ENCODE results near the gene KLC3.
"Not testable (repeated sequence)": the region's sequence is repeated elsewhere in the genome, so short reads cannot be mapped to it uniquely, and the experiment has no call there.

The KLC3 gene

DNA sequence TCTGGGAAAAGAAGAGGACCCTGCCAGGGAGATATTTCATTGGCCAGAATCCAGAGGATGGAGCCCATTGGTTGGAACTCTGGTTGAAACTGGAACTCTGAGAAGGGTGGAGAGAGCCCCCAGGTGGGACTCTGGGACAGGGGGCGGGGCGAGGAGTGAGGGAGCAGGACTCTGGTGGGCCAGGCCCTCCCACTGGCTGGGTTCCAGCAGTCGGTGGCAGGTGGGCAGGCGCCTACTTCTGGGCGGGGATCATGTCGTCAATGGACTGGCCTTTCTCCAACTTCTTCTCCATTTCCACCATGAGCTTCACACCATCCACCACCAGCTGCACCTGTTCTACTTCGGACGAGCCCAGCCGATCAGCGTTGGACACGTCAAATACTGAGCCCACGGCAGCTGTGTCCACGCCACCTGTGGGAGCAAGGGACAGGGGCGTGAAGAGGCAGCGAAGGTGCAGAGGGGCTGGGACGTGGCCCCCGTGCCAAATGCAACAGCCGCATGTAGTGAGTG, 34.0 kb upstream of the KLC3 start:
- Histone ChIP-seq H3K4me1 (ENCODE audit: insufficient read depth, low read length, poor library complexity, severe bottlenecking) (peaks cover 2% of the 10 kb centered on the region), H3K9ac (ENCODE audit: low read depth, low read length, poor library complexity, severe bottlenecking) (no peak overlapping the region), H2AFZ (ENCODE audit: low read length) (no peak overlapping the region), H4K20me1 (ENCODE audit: insufficient read depth, low read length, poor library complexity, severe bottlenecking) (no peaks in the 10 kb centered on the region), H3F3A (ENCODE audit: low read depth) (no peaks in the 10 kb centered on the region), H3K79me2 (ENCODE audit: insufficient read depth, low read length) (no peaks in the 10 kb centered on the region), H3K9me2 (replicated peaks; ENCODE audit: low read depth, low read length) (no peaks in the 10 kb centered on the region), H3K4me2 (ENCODE audit: low read depth, low read length, poor library complexity, severe bottlenecking) (no peak overlapping the region), H3K9me3 (ENCODE audit: insufficient read depth, low read depth, low read length) (no peaks in the 10 kb centered on the region), H3K27me3 (ENCODE audit: insufficient read depth, low read length, poor library complexity, severe bottlenecking) (no peaks in the 10 kb centered on the region), H3K4me3 (ENCODE audit: low read length, poor library complexity, severe bottlenecking) (no peak overlapping the region), H3K36me3 (ENCODE audit: insufficient read depth, low read length) (no peaks in the 10 kb centered on the region)
- TF ChIP-seq, protein P1, sequence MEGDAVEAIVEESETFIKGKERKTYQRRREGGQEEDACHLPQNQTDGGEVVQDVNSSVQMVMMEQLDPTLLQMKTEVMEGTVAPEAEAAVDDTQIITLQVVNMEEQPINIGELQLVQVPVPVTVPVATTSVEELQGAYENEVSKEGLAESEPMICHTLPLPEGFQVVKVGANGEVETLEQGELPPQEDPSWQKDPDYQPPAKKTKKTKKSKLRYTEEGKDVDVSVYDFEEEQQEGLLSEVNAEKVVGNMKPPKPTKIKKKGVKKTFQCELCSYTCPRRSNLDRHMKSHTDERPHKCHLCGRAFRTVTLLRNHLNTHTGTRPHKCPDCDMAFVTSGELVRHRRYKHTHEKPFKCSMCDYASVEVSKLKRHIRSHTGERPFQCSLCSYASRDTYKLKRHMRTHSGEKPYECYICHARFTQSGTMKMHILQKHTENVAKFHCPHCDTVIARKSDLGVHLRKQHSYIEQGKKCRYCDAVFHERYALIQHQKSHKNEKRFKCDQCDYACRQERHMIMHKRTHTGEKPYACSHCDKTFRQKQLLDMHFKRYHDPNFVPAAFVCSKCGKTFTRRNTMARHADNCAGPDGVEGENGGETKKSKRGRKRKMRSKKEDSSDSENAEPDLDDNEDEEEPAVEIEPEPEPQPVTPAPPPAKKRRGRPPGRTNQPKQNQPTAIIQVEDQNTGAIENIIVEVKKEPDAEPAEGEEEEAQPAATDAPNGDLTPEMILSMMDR (conservative IDR thresholded peaks at IDR 0.05; ENCODE audit: low read length) = no peak
- TF ChIP-seq EZH2phosphoT487 (IDR thresholded peaks at IDR 0.05; ENCODE audit: borderline replicate concordance) = no peak

DNA sequence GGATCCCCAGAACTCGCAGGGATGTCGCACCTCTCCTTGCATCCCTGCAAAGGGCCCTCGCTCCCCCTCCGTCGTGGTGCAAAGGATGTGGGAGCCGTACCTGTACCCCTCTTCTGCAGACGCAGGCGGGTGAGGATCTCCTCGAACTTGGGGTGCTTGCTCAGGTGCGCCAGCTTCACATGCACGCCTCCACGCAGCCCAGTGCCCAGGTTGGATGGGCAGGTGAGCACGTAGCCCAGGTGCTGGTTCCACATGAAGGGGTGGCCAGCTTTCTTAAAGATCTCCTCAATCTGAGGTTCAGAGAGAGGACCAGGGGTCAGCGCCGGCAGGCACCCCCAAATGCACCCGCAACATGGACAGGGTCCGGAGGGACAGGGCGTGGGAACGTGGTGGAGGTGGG, 33.2 kb upstream of the KLC3 start:
- Histone ChIP-seq H3K4me3 (ENCODE audit: low read length, poor library complexity, severe bottlenecking) (no peak overlapping the region), H2AFZ (ENCODE audit: low read length) (no peak overlapping the region), H3K9me3 (ENCODE audit: insufficient read depth, low read depth, low read length) (no peaks in the 10 kb centered on the region), H3K9ac (ENCODE audit: low read depth, low read length, poor library complexity, severe bottlenecking) (no peak overlapping the region), H3K27me3 (ENCODE audit: insufficient read depth, low read length, poor library complexity, severe bottlenecking) (no peaks in the 10 kb centered on the region), H3K9me2 (replicated peaks; ENCODE audit: low read depth, low read length) (no peaks in the 10 kb centered on the region), H4K20me1 (ENCODE audit: insufficient read depth, low read length, poor library complexity, severe bottlenecking) (no peaks in the 10 kb centered on the region), H3K4me2 (ENCODE audit: low read depth, low read length, poor library complexity, severe bottlenecking) (no peak overlapping the region), H3F3A (ENCODE audit: low read depth) (no peaks in the 10 kb centered on the region), H3K36me3 (ENCODE audit: insufficient read depth, low read length) (no peaks in the 10 kb centered on the region), H3K4me1 (ENCODE audit: insufficient read depth, low read length, poor library complexity, severe bottlenecking) (peaks cover 5% of the 10 kb centered on the region), H3K79me2 (ENCODE audit: insufficient read depth, low read length) (no peaks in the 10 kb centered on the region)
- TF ChIP-seq, protein P1 (conservative IDR thresholded peaks at IDR 0.05; ENCODE audit: low read length) = no peak
- TF ChIP-seq EZH2phosphoT487 (IDR thresholded peaks at IDR 0.05; ENCODE audit: borderline replicate concordance) = no peak

DNA sequence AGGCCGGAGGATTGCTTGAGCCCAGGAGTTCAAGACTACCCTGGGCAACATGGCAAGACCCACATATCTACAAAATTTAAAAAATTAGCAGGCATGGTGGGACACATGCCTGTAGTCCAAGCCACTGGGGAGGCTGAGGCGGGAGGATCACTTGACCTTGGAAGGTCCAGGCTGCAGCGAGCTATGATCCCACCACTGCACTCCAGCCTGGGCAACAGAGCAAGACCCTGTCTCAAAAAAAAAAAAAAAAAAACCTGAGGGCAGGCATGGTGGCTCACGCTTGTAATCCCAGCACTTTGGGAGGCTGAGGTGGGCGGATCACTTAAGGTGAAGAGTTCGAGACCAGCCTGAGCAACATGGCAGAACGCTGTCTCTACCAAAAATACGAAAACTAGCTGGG, 31.2 kb upstream of the KLC3 start:
- not testable (repeated sequence) for H2AFZ ChIP-seq (ENCODE audit: low read length); H4K20me1 ChIP-seq (ENCODE audit: insufficient read depth, low read length, poor library complexity, severe bottlenecking); H3F3A ChIP-seq (ENCODE audit: low read depth)

DNA sequence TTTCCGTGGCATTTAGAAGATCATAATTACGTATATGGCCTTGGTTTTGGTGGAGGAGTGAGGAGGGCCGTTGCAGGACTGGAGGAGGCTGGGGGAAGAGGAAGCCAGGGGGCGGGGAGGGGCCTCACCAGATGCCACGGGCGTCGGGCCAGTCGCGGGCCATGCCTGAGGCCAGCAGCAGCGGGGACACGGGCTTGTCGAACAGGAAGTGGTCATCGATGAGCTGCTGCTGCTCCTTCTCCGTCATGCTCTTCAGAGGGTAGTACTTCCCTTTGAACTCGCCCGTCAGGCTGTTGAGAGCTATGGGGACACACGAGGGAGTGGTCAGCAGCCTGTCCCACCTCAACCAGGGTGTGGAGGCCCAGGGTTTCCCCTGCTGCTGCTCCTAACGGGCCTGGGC, 28.9 kb upstream of the KLC3 start:
- Histone ChIP-seq H3K9ac (ENCODE audit: low read depth, low read length, poor library complexity, severe bottlenecking) (no peak overlapping the region), H3K36me3 (ENCODE audit: insufficient read depth, low read length) (no peaks in the 10 kb centered on the region), H3K79me2 (ENCODE audit: insufficient read depth, low read length) (no peaks in the 10 kb centered on the region), H3K4me1 (ENCODE audit: insufficient read depth, low read length, poor library complexity, severe bottlenecking) (peaks cover 5% of the 10 kb centered on the region), H3K4me3 (ENCODE audit: low read length, poor library complexity, severe bottlenecking) (no peak overlapping the region), H3F3A (ENCODE audit: low read depth) (no peaks in the 10 kb centered on the region), H3K27me3 (ENCODE audit: insufficient read depth, low read length, poor library complexity, severe bottlenecking) (no peaks in the 10 kb centered on the region), H4K20me1 (ENCODE audit: insufficient read depth, low read length, poor library complexity, severe bottlenecking) (no peaks in the 10 kb centered on the region), H3K9me3 (ENCODE audit: insufficient read depth, low read depth, low read length) (no peaks in the 10 kb centered on the region), H2AFZ (ENCODE audit: low read length) (no peak overlapping the region; the same call in 1 of the 2 replicates), H3K9me2 (replicated peaks; ENCODE audit: low read depth, low read length) (no peaks in the 10 kb centered on the region), H3K4me2 (ENCODE audit: low read depth, low read length, poor library complexity, severe bottlenecking) (no peak overlapping the region)
- TF ChIP-seq EZH2phosphoT487 (IDR thresholded peaks at IDR 0.05; ENCODE audit: borderline replicate concordance) = no peak

More for the DNA sequence above, 31.2 kb upstream of the KLC3 start:
- not testable (repeated sequence) for H3K4me2 ChIP-seq (ENCODE audit: low read depth, low read length, poor library complexity, severe bottlenecking); H3K79me2 ChIP-seq (ENCODE audit: insufficient read depth, low read length); H3K27me3 ChIP-seq (ENCODE audit: insufficient read depth, low read length, poor library complexity, severe bottlenecking); H3K4me3 ChIP-seq (ENCODE audit: low read length, poor library complexity, severe bottlenecking); H3K9ac ChIP-seq (ENCODE audit: low read depth, low read length, poor library complexity, severe bottlenecking); H3K36me3 ChIP-seq (ENCODE audit: insufficient read depth, low read length); H3K9me3 ChIP-seq (ENCODE audit: insufficient read depth, low read depth, low read length); H3K4me1 ChIP-seq (ENCODE audit: insufficient read depth, low read length, poor library complexity, severe bottlenecking); H3K9me2 ChIP-seq (replicated peaks; ENCODE audit: low read depth, low read length)

DNA sequence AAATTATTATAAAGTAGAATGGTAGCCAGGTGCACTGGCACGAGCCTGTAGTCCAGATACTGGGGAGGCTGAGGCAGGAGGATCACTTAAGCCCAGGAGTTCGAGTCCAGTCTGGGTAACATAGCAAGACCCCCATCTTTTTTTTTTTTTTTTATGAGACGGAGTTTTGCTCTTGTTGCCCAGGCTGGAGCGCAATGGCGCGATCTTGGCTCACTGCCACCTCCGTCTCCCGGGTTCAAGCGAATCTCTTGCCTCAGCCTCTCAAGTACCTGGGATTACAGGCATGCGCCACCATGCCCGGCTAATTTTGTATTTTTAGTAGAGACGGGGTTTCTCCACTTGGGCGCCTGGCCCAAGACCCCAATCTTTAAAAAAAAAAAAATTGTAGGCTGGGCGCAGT, 28.3 kb upstream of the KLC3 start:
- not testable (repeated sequence) for H3K9ac ChIP-seq (ENCODE audit: low read depth, low read length, poor library complexity, severe bottlenecking); H3K4me1 ChIP-seq (ENCODE audit: insufficient read depth, low read length, poor library complexity, severe bottlenecking); H3K9me2 ChIP-seq (replicated peaks; ENCODE audit: low read depth, low read length); H3K4me2 ChIP-seq (ENCODE audit: low read depth, low read length, poor library complexity, severe bottlenecking); H3F3A ChIP-seq (ENCODE audit: low read depth); H3K4me3 ChIP-seq (ENCODE audit: low read length, poor library complexity, severe bottlenecking); H2AFZ ChIP-seq (ENCODE audit: low read length); H3K36me3 ChIP-seq (ENCODE audit: insufficient read depth, low read length); H3K9me3 ChIP-seq (ENCODE audit: insufficient read depth, low read depth, low read length); H3K79me2 ChIP-seq (ENCODE audit: insufficient read depth, low read length); H3K27me3 ChIP-seq (ENCODE audit: insufficient read depth, low read length, poor library complexity, severe bottlenecking); H4K20me1 ChIP-seq (ENCODE audit: insufficient read depth, low read length, poor library complexity, severe bottlenecking)

All from Loucy (cell line).